HG03280 (cell line): ENCODE data around the gene ZNF575.
A peak's percentile ranks its signal among the peaks of the same experiment; 100 is the strongest.

Experiments
- ATAC-seq: cut with Tn5 transposase; IDR thresholded peaks from one replicate; pipeline ENCODE4 v1.9.1; 2021; ENCODE audit warnings: mild to moderate bottlenecking, moderate library complexity; ENCODE audit not compliant: unreplicated experiment

ZNF575 gene, protein sequence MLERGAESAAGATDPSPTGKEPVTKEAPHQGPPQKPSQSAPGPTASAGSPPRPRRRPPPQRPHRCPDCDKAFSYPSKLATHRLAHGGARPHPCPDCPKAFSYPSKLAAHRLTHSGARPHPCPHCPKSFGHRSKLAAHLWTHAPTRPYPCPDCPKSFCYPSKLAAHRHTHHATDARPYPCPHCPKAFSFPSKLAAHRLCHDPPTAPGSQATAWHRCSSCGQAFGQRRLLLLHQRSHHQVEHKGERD

GRCh38 chr19:43532962-43533545, at the start of gene ZNF575:
Gene ZNF575 (plus strand): TSS chr19:43533188. CDS start chr19:43534423, 1,235 bp downstream.
- peak; percentile 63 for ATAC-seq

GRCh38 chr19:43483281-43483680, 49.7 kb upstream of the ZNF575 start:
- no peak for ATAC-seq

DNA sequence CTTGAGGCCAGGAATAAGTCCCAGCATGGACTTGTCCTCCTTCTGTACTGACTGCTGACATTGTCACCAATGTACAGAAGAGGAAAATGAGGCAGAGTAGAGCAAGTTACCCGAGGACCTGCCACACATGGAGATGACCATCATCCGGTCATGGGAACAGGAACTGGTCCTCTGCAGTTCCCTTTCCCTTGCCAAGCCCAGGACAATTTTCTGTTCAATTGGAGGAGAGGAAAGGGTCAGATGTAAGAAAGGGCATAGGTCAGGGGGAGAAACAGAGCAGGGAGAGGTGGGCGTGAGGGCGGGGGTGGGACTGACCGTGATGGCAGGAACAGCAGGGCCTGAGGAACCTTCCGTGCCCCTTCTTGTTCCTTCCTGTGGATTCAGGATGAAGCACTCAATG, 47.0 kb upstream of the ZNF575 start:
- ATAC-seq = no peak

- ATAC-seq = no peak
These were observed 46.6 kb upstream of the ZNF575 start for GRCh38 chr19:43486412-43486811.

GRCh38 chr19:43488179-43488578, 44.8 kb upstream of the ZNF575 start:
- ATAC-seq = no peak

- no peak for ATAC-seq
These were observed 43.7 kb upstream of the ZNF575 start for GRCh38 chr19:43489310-43489709.

GRCh38 chr19:43489979-43490599, 42.9 kb upstream of the ZNF575 start:
- ATAC-seq = no peak

DNA sequence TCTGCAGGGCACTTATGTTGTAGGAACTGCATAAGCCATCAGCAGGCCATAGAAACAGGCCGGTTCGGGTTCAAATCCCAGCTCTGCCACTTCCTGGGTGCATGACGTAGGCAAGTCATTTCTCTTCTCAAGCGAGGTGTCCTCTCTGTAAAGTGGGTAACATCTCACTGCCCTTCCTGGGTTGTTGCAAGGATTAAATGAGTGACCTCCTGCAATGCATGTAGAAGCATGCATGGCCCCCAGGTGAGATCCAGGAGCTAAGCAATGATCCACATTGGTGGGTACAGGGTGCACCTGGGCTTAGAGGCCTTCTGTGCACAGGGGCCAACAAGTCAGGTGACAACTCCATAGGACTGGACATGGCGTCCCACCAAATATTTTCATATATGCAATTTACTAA, 42.2 kb upstream of the ZNF575 start:
- no peak for ATAC-seq

DNA sequence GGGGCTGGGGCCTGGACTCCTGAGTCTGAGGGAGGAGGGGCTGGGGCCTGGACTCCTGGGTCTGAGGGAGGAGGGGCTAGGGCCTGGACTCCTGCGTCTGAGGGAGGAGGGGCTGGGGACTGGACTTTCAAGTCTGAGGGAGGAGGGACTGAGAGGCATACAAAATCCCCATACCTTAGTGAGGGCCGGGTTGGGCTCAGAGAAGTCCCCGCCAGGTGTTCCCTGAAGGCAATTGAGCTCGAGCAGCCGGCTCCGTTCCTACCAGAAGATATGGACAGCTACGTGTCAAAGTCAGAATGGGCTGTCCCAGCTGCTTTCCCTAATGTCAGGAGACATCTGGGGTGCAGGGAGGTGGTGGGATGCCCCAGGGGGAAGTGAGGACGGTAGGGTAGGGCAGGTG, 37.9 kb upstream of the ZNF575 start:
- no peak for ATAC-seq

DNA sequence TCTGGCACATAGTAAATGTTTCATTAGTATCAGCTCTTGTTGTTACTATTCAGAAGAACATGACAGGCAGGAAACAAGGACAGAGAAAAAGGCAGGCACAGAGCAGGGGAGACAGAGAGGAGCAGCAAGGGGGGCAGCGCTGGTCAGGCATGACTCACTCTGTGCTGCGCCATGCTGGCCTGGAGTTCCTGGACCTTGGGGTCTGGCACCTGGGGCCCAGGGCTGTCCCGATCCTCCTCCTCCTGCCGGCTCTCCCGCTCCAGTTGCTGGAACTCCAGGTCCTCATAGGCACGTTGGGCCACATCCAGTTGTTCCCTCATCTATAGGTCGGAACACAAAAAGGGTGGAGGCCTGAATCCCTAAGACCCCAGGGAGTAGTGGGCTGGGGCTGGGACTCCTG, 36.0 kb upstream of the ZNF575 start:
- no peak for ATAC-seq

- no peak for ATAC-seq
These were observed 34.6 kb upstream of the ZNF575 start for GRCh38 chr19:43498233-43498842.

GRCh38 chr19:43499042-43499441, 33.9 kb upstream of the ZNF575 start:
- no peak for ATAC-seq

DNA sequence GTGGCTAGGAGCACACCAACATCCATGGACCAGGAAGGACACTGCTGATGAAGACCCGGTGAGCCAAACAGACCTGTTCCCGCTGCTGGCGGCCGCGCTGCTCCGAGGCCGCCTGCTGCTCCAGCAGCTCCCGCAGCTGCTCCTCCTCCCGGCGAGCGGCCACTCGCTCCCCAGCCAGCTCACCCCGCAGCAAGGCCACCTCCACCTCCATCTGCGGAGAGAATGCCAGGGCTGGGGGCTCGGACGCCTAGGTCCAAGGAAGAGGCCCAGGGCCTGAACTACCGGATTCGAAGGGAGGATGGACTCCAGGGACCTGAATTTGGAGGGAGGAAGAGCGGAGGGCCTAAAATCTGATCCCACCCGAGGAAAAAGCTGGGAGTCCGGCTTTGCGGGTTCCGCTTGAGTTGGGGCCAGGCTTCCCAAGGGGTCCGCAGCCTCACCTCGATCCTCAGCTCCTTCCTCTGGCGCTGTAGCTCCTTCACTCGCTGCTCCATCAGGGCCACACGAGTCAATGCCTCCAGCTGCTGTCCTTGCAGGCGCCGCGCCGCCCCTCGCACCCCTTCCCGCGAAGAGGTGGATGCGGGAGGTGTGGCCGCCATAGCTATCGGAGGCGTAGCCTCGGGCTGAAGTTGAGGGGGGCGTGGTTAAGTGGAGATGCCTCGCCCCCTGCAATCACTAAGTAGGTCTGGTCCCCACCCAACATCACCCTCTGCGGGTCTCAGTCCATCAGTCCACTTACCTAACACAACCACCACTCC, 31.1 kb upstream of the ZNF575 start:
- ATAC-seq = no peak

- ATAC-seq = no peak
These were observed 30.5 kb upstream of the ZNF575 start for GRCh38 chr19:43502419-43502976.

DNA sequence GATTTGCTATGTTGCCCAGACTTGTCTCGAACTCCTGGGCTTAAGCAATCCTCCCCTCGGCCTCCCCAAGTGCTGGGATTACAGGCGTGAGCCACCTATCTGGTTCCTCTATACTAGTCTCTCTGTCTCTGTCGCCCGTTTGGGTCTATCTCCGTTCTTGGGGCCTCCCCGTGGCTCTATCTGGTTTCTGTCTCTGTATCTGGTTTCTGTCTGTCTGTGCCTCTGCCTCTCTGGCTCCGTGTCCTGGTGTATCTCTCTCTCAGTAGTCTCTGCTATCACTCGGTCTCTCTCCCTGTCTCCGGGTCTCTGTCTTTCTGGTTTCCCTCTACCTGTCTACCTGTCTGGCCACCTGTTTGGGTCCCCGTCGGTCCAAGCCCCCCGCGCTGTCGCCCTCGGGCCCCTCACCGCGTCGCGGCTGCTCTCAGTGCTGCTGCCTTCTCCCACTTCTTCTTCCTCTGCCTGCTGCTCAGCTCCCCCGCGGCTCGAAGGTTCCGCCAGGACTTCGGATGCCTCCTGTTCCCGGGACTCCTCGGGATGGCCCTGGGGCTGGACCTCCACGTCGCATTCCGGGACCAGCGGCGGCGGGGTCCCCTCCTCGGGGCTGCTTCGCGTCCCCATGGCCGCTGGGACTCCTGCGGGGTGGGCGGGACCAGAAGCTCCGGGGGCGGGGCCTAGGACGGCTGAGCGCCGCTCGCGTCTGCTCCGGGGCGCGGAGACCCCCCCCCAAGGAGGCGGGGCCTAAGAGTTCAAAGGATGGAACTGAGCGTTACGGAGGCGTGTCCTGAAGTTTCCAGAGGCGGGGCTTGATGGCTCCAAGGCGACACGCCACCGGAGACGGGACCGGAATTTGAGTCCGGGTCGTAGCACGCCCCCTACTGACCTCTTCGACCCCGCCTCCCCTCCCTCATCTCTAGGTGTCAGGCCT, 29.2 kb upstream of the ZNF575 start:
- peak; percentile 88 for ATAC-seq

- peak; percentile 18 for ATAC-seq
These were observed 28.4 kb upstream of the ZNF575 start, which contains the start of gene PHLDB3 for GRCh38 chr19:43504426-43505185. Gene PHLDB3 (minus strand): TSS chr19:43504746. CDS start chr19:43504118, 628 bp downstream.

DNA sequence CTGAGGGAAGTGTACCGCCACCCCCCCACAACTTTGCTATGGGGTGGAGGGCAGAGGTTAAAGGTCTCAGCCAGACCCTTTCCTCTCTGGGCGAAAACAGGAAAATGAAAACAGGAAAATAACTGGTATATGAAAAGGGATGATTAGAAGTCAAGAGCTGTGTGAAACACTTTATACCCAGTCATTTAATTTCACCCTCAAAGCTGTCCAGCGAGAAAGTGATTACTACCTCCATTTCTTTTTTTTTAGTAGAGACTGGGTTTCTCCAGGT, 27.9 kb upstream of the ZNF575 start:
- ATAC-seq = no peak

- ATAC-seq = no peak
These were observed 27.0 kb upstream of the ZNF575 start for GRCh38 chr19:43505941-43506340.

DNA sequence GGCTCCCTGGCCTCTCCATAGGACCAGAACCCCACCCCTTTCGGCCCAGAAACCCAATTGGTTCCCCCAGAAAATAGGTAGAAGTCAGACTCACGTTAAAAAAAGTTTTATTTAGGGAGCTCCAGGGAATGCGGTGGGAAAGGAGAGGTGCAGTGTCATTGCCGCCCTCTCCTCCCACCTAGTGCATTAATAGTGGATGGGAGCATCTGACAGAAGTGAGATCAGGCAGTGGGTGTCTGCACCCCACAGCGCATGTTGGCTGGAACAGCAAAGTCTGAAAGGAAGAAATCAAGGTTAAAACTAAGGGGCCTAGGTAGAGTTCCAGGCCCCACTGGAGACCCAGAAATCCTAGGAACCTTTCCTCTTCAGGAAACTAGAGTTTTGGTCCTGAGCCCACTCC, 26.4 kb upstream of the ZNF575 start:
- no peak for ATAC-seq
